ENCODE data around the gene P3R3URF.

The P3R3URF gene

DNA sequence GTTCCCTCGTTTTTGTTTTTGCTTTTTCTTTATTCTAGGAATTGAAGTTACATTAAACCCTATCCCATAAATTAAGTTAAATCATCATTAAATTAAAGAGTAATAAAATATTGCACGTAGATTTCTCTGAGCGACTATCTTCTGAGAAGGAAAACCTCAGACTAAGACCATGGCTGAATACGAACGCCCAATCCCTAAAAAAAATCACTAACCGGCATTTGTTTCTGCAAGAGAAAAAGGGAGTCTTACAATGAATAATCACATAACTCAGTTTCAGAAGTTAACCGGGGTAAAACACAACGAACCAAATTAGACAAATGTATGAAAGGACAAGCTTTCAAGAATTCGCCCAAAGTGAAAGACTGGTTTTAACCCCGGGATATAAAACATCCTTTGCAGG lies 45.2 kb downstream of the P3R3URF start:
- no peak for FAIRE-seq

DNA sequence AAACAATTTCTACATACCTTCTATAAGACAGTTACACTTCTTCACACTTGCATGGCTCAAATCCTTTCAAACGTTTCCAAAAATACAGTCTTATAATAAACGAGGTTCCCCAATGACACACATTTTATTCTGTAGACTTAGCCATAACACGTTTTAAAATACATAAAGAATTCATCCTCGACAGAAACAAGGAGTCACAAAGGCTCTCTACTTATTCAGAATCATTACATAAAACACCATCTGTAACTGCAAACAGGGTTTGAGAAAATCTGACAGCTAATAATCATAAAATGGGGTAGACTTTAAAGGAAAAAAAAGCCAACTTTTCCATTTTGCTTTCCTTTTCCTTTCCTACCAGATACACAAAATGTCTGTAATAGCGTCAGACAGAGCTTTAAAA lies 45.7 kb downstream of the P3R3URF start:
- no peak for FAIRE-seq

DNA sequence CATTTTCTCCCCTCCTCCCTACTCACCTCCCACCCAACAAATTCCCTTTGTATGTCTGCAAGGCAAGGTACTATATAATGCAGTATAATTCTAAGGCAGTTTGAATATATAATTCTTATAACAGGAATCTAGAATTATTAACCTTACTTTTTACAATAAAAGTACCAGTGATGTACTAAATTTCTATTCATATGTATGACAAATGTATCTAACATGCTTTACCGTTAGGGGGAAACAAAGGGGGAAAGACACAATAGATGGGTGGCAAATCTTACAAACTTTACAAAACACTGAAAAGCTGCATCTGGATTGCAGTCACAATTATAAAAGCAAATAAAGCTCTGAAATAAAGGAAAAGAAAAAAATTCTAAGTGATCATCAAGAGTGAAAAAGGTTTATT lies 46.2 kb downstream of the P3R3URF start:
- FAIRE-seq: no peak

DNA sequence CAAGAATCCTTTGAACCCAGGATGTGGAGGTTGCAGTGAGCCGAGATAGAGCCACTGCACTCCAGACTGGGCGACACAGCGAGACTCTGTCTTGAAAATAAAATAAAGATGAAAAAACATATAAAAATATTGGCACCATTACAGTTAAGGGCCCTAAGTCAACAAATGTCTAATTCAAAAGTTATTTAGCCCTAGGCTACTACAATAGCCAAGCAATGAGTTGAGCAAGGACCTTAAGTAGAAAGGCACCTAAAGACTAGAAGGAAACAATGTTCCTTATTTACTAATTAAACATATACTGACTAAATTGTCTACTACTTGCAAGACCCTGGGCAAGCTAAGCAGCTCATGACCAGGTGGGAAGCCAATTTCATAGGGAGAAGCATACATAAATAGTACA lies 47.9 kb downstream of the P3R3URF start:
- no peak for FAIRE-seq
